Right lobe of liver (tissue), 4 donors: ENCODE results near the gene SHLD1.

ENCODE experiments used
- CTCF ChIP-seq, 4 donors: fragments of 200-600 bp in 3 of 4; fragments of 450-650 bp in 1 of 4; IDR thresholded peaks; one replicate each; pipeline versions ENCODE4 v1.5.1 to v1.8.0; 2016 to 2022; ENCODE audit warnings: antibody characterized with exemption in 4 of 4, mild to moderate bottlenecking in 2 of 4
- POLR2A ChIP-seq: fragments of 450-650 bp; IDR thresholded peaks from one replicate; pipeline ENCODE4 v1.6.1; 2017; ENCODE audit warnings: antibody characterized with exemption, mild to moderate bottlenecking
- donor health status: DM: no; HTN: no; CAD: no.
- donor health status: DM: no; HTN: no; CAD: no.
- donor health status: DM: no; HTN: yes; CAD: no.

- TF ChIP-seq CTCF (IDR thresholded peaks at IDR 0.05) (no peak), POLR2A (no peak)
Measured at GRCh38 chr20:5729348-5729747, 20.9 kb upstream of the SHLD1 start.
